Keratinocyte (primary cell): ENCODE measurements around the gene UBXN4.
A peak's percentile ranks its signal among the peaks of the same experiment; 100 is the strongest.

Source experiments
- EZH2 ChIP-seq: IDR thresholded peaks from one replicate; pipeline ENCODE4 v1.6.1; 2012; ENCODE audit warnings: inconsistent platforms, mild to moderate bottlenecking, low read length, moderate library complexity
- TF ChIP-seq, protein P1 (sequence below), 3 experiments: IDR thresholded peaks in 1 of 3; conservative IDR thresholded peaks in 1 of 3; optimal IDR thresholded peaks in 1 of 3; 2 replicates in 2 of 3; 3 replicates in 1 of 3; pipeline versions ENCODE3 to v1.5.1; 2011; ENCODE audit warnings: low read length in 3 of 3, mild to moderate bottlenecking in 3 of 3, moderate library complexity in 2 of 3, control low read depth in 1 of 3, inconsistent platforms in 1 of 3; ENCODE audit not compliant: insufficient read depth in 2 of 3; ENCODE audit errors: extremely low read depth in 1 of 3

DNA sequence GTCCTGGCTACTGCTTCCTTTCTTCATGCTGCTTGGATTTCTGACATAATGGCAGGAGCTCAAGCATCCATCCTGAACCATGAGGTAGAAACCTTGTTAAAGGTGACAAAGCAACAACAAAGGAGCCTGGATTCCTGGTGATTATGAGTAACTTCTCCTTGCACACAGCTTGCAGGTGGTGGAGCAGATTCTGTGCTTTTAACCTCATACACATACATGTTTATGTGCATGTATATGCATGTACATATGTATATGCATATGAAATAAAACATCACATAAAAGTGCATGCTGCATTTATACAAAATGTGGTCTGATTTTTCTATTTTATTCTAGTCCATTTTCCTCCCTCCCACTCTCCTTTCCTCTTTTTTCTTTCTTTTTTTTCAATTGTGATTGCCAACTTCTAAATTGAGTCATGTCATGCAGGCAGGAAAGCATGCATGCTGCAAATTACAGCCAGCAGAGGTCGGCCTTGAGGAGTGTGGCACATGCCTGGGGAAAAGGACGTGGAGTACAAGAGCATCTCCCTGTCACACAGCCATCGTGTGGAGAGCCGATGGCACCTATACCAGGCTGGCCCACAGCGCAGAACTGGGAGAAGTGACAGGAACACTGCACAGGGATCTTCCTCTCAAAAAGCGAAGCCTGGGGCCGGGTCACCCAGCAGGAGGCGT, 77.4 kb downstream of the UBXN4 start:
- TF ChIP-seq, protein P1, sequence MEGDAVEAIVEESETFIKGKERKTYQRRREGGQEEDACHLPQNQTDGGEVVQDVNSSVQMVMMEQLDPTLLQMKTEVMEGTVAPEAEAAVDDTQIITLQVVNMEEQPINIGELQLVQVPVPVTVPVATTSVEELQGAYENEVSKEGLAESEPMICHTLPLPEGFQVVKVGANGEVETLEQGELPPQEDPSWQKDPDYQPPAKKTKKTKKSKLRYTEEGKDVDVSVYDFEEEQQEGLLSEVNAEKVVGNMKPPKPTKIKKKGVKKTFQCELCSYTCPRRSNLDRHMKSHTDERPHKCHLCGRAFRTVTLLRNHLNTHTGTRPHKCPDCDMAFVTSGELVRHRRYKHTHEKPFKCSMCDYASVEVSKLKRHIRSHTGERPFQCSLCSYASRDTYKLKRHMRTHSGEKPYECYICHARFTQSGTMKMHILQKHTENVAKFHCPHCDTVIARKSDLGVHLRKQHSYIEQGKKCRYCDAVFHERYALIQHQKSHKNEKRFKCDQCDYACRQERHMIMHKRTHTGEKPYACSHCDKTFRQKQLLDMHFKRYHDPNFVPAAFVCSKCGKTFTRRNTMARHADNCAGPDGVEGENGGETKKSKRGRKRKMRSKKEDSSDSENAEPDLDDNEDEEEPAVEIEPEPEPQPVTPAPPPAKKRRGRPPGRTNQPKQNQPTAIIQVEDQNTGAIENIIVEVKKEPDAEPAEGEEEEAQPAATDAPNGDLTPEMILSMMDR (optimal IDR thresholded peaks at IDR 0.05 in 1 of 3, IDR thresholded peaks at IDR 0.05 in 1 of 3, conservative IDR thresholded peaks at IDR 0.05 in 1 of 3; ENCODE audit: extremely low read depth in 1 of 3, insufficient read depth in 2 of 3, low read length in 3 of 3), result peak; percentile 37 to 70 (median 61)
- no peak for TF ChIP-seq EZH2
